B cell (primary cell): ENCODE results near the gene CYP4F11.

ENCODE experiments used
- CTCF ChIP-seq: fragments of 200-600 bp; IDR thresholded peaks from one replicate; pipeline ENCODE4 v1.8.0; 2022; ENCODE audit warnings: antibody characterized with exemption, mild to moderate bottlenecking
- EZH2 ChIP-seq: IDR thresholded peaks from 2 replicates; pipeline ENCODE4 v1.6.1; 2012; ENCODE audit warnings: borderline replicate concordance, low read depth, mild to moderate bottlenecking, moderate library complexity, low read length; ENCODE audit not compliant: insufficient read depth, poor library complexity, severe bottlenecking

GRCh38 chr19:15871570-15871969 lies 62.8 kb downstream of the CYP4F11 start:
- TF ChIP-seq CTCF (no peak), EZH2 (no peak)
